Measurements from ENCODE around the gene CETN1.

Gene CETN1

DNA sequence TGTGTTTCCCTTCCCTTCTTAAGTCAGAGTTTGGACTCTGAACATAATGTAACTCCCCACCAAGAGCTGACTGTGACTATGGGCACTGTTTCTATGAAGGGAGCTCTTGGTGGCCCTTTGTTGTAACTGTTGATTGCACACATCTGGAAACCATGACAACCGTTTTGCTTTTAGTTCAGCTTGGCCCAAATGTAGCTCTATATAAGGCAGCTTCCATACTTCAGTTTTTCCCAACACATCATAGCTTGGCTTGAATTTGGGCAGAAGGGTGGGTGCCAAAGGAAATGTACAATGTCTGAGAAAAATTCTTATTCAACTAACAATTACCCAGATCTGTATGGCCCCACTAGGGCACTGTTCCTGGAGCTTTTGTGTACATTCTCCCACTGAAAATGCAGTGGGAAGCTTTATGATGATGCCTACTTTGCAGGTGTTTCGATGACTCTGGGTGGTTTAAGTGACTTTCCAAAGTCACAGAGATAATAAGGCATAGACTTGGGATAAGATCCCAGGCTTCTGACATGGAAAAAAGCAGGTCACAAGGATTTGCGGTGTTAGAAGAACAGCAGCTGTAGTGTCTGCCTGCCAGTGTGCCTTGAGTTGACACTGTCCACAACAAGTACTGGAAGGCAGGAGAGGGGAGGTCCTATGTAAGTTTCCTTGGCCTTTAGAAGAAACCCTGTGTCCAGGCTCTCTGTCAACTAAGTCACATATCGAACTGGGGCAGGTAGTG, 2.4 kb upstream of the CETN1 start:
- no peak for DNase-seq

GRCh38 chr18:579238-579637, 942 bp upstream of the CETN1 start:
- DNase-seq = no peak

DNA sequence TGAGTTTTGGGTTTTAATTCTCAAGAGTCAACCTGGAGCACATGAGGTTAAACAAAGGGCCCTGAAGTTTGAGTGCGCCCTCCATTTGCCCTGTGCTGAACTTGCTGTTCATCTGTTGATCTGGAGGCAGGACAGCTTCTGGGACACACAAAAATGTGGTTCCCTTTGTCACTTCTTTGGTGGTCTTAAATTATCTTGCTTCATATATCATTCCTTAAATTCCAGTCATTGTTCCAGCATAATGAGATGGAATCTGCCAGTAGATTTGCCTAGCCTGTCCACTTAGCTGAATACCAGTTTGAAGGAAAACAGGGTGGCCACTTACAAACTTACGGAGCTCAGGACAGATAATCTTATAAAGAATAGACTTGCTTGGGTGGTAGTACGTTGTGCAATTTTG, 916 bp downstream of the CETN1 start:
- no peak for DNase-seq

- no peak for DNase-seq
Observed at GRCh38 chr18:582465-582864, 2.3 kb downstream of the CETN1 start.

GRCh38 chr18:595068-595467, 14.9 kb downstream of the CETN1 start:
- DNase-seq = no peak

GRCh38 chr18:595571-595970, 15.4 kb downstream of the CETN1 start:
- DNase-seq = no peak

DNA sequence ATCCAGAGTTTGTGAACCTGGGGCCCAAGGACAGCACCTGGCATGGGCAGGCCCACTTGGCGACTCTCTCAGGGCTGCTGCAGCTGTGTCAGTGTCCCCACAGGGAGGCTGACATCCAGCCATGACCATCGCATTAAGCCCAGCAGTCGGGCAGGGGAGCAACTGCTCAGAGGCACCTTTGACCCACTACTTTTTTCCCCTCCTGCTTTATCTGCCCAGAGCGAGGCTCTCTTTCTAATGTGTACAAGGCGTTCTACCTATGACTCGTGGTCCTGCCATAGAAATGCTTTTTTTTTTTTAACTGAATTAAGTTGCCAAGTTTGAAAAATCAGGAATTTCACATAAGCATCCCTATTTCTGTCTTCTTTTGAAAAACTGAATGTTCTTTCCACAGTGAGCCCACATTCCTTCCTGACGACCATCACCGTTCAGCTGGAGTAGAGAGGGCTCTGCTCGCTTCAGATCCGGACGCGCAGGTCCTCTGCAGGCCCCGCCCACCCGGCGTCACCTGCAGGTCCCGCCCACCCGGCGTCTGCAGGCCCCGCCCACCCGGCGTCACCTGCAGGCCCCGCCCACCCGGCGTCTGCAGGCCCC, 16.2 kb downstream of the CETN1 start:
- DNase-seq = peak; percentile 38

DNA sequence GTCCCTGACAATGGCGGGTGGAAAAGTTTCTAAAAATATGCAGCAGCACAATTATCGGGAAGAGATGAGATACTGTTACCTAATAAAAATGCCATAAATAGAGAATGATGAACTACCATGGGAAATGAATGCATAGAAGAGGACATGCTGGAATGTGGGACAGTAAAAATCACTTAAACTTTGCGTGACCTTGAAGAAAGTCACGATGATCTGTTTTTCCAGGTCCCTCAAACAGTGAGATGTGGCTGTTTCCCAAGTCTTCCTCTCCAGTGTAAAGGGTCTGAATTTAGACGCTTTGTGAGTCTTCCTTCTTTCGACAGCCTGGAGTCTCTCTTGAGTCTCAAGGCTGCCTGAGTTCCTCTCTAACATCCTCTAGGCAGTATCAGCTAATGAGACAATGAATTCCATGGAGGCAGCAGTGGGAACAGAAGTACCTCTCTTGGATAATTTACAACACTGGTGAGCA, 18.0 kb downstream of the CETN1 start:
- DNase-seq = no peak

GRCh38 chr18:600107-600506, 19.9 kb downstream of the CETN1 start:
- DNase-seq = no peak

DNA sequence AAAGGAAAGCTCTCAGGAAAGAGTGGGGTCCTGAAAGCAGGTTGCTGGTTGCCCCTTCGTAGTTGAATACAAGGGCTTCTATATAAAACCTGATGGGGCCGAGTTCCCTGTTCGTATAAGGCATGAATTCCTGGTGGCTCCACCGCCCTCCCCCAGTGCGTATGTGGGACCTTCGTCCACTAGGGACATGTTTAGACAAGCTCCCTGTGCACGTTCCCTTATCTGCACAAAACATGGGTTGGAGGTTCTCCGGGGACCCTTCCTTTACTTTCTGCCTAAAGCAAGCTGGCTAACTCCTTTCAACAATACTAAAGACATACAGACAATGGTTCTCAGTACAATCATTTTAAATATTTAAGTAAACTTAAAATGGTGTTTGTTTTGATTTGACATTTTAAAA, 24.6 kb downstream of the CETN1 start:
- no peak for DNase-seq

GRCh38 chr18:607930-608329, 27.8 kb downstream of the CETN1 start:
- DNase-seq = no peak

- DNase-seq = no peak
Observed at GRCh38 chr18:610214-610928, 30.2 kb downstream of the CETN1 start.

DNA sequence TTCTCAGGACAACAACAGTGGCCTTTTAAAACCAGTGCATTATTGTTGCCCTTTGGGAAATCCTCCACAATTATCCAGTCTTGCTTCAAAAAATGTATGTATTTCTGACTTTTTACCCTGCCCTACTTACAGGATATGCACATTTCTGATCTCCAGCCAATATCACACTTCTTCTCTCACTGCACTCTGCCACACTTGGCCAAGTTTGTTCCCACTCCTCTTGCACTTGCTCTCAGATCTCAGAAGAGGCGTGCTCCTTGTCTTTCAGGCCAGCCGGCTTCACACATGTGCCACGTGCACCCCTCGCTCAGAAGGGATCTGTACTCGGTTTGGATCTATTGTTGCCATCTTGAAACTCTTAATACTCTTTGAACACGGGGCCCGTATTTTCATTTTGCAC, 32.0 kb downstream of the CETN1 start:
- no peak for DNase-seq

- no peak for DNase-seq
Observed at GRCh38 chr18:614193-614592, 34.0 kb downstream of the CETN1 start.

DNA sequence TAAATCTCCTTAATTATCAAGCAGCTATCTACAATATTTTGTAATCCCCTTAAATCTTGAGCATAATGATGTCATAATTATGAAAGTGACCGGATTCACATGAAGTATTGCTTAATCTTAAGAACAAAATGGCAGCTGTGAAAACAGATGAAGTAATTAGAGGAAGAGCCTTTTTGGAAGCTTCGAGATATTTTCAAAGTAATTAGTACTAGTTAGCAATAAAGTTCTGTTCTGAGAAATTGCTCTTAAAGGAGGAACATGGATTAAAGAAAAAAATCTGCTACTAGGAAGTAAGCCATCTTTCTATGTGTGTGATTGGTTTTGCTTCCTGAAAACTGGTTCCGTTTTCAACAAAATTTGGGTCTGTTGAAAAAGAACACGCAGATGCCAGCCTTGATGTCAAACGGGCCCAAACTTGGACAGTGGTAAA, 34.9 kb downstream of the CETN1 start:
- no peak for DNase-seq

- no peak for DNase-seq
Observed at GRCh38 chr18:615773-616172, 35.6 kb downstream of the CETN1 start.

DNA sequence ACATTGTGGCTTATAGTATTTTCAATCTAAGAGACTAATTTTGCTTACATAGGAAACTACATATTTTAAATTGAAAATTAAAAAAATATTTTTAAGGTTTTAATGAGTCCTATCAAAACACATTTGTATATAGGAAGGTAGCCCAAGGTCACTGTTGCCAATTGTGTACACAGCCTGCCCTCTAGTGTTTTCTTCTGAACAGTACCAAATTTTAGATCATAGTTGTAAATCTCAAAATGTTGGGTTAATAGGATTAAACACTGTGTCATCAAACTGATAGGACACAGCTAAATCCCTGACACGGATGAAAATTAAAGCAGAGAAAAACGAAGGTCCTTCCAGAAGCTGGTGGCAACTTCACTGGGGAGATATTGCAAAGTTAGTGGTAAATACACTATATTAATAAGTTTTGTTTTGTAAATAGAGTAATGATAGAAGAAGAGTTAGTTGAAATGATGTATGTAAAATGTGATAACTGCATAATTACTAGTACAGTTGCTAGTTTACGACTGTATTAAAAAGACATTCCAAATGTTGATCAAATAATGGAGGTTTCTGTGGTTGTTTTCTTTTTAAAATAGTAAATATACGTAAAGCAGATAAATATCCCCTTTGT, 36.3 kb downstream of the CETN1 start:
- DNase-seq = no peak

DNA sequence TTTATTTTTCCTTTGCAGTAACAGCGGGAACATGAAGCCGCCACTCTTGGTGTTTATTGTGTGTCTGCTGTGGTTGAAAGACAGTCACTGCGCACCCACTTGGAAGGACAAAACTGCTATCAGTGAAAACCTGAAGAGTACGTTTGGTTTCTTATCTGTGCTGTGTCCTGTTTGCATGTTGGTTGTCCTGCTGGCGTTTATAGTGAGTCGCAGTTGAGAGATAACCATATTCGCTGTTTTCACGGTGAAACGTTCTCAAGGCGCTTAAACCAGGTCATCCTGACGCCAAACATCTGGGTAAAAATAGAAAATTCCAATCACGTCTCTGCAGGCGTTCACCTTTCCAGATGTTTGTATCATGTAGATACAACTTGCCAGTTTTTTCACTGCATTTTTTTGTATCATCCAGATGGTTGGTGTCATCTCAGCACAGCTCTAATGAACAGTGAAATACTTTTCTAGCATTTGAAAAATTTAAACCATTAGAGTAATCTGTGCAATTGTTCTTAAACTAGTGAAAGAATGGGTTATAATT, 37.9 kb downstream of the CETN1 start:
- DNase-seq = no peak

GRCh38 chr18:618618-619017, 38.4 kb downstream of the CETN1 start:
- DNase-seq = no peak

GRCh38 chr18:621291-622043, 41.3 kb downstream of the CETN1 start:
- no peak for DNase-seq

- DNase-seq = no peak
Observed at GRCh38 chr18:622289-622688, 42.1 kb downstream of the CETN1 start.

DNA sequence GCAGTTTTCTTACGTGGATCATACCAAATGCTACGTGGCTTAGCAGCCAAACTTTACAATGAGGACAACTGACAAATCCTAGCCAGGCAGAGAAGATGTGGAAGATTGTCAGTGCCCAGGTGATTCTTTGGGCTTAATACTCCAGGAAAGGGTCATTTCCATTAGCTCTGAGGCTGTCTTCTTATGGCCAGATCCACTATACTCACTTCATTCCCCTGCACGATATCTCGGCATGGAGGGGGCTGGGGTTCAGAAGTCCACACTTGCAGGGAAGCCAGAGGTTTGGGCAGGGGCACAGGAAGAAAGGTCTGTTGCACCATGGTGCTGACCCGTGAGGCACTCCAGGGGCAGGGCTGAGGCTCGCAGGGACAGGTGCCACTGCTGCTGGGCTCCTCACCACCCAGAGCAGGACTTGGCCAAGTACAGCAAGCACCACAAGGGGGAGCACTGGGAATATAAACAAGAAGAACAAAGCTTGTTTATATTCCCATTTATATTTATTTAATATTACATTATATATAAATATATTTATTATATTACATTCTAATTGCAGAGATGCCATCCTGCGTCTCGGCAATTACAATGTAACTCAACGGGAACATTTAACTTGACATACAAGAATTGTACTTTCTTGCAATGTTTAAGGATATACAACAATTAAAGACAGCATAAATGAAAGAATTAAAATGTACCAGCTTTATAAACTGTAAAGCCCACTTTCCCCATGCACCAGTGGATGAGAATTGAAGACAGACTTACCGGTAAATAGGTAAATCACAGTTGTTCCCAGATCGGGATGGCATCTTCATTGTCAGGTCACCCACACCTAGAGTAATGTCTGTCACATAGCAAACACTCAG, 43.8 kb downstream of the CETN1 start:
- DNase-seq = no peak
